Measurements from ENCODE around the gene KATNB1.
"Not testable (repeated sequence)": the region's sequence is repeated elsewhere in the genome, so short reads cannot be mapped to it uniquely, and the experiment has no call there.

DNA sequence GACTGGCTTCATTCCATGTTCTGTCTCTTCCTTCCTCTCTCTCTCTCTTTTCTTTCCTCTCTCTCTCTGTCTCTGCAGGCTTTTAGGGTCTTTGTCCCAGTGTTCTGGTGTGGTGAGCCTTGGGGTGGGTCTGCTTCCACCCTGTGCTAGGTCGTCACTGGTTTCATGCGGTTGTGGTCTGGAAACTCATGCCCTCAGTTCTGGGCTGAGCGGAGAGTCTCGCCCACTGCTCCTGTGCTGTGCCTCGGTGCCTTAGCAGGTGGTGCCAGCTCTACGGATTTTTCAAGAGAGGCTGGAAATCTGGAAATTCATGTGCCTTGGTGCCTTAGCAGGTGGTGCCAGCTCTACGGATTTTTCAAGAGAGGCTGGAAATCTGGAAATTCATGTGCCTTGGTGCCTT is 10.7 kb downstream of the KATNB1 start:
- TF ChIP-seq CTCF, POLR2A (IDR thresholded peaks at IDR 0.05): not testable (repeated sequence)

All from uterus (tissue), 2 donors.